GM21447 (cell line): ENCODE results near the gene ANKRD2.
"Not testable (repeated sequence)": the region's sequence is repeated elsewhere in the genome, so short reads cannot be mapped to it uniquely, and the experiment has no call there.

ENCODE experiments used
- ATAC-seq: cut with Tn5 transposase; IDR thresholded peaks from one replicate; pipeline ENCODE4 v1.9.1; 2021; ENCODE audit not compliant: unreplicated experiment

ANKRD2 gene

GRCh38 chr10:97572214-97572989 is at the start of gene ANKRD2:
Gene ANKRD2, plus strand, starts transcription at chr10:97572779. Its CDS starts 10 bp downstream, at chr10:97572789.
- no peak for ATAC-seq

- ATAC-seq: no peak
Observed at GRCh38 chr10:97522937-97523336, 49.6 kb upstream of the ANKRD2 start.

- ATAC-seq: no peak
Observed at GRCh38 chr10:97525086-97525485, 47.5 kb upstream of the ANKRD2 start.

- no peak for ATAC-seq
Observed at GRCh38 chr10:97525683-97526110, 46.9 kb upstream of the ANKRD2 start.

GRCh38 chr10:97528876-97529275 is 43.7 kb upstream of the ANKRD2 start:
- not testable (repeated sequence) for ATAC-seq

- ATAC-seq: no peak
Observed at GRCh38 chr10:97529685-97530465, 42.7 kb upstream of the ANKRD2 start.

GRCh38 chr10:97531401-97531986 is 41.1 kb upstream of the ANKRD2 start:
- ATAC-seq: no peak

GRCh38 chr10:97532935-97533671 is 39.5 kb upstream of the ANKRD2 start:
- no peak for ATAC-seq

- no peak for ATAC-seq
Observed at GRCh38 chr10:97533888-97534287, 38.7 kb upstream of the ANKRD2 start.

- ATAC-seq: no peak
Observed at GRCh38 chr10:97534746-97535367, 37.7 kb upstream of the ANKRD2 start.

- ATAC-seq: no peak
Observed at GRCh38 chr10:97537186-97537869, 35.3 kb upstream of the ANKRD2 start.

- no peak for ATAC-seq
Observed at GRCh38 chr10:97538411-97538810, 34.2 kb upstream of the ANKRD2 start.

GRCh38 chr10:97538839-97539238 is 33.7 kb upstream of the ANKRD2 start:
- no peak for ATAC-seq

GRCh38 chr10:97539523-97540200 is 32.9 kb upstream of the ANKRD2 start:
- no peak for ATAC-seq

GRCh38 chr10:97540669-97541500 is 31.7 kb upstream of the ANKRD2 start:
- no peak for ATAC-seq

- no peak for ATAC-seq
Observed at GRCh38 chr10:97542169-97543024, 30.2 kb upstream of the ANKRD2 start.

- no peak for ATAC-seq
Observed at GRCh38 chr10:97543025-97543546, 29.5 kb upstream of the ANKRD2 start.
